Epithelial cell of proximal tubule (primary cell): ENCODE measurements around the gene PITHD1. TPM values are rescaled to one million over a fixed set of nuclear protein-coding genes. Genes with fewer than 3 reads are reported as not detected.
"Not testable (repeated sequence)": the region's sequence is repeated elsewhere in the genome, so short reads cannot be mapped to it uniquely, and the experiment has no call there.

Source experiments
- DNase-seq: peaks from one replicate; pipeline ENCODE4 v3.0.0-alpha.2; 2011; ENCODE audit warnings: low read depth
- H3K4me3 ChIP-seq: 2 replicates; pipeline ENCODE4 v1.5.1; 2011; ENCODE audit warnings: low read depth, mild to moderate bottlenecking, low read length
- total RNA-seq: library from RNA; depleted of rRNA; stranded (reverse); fragments of >200 nt; gene quantifications from 2 replicates; pipeline ENCODE4 v1.2.3, GENCODE V29; 2015
- TF ChIP-seq, protein P1 (sequence below): conservative IDR thresholded peaks from 2 replicates; pipeline ENCODE4 v1.5.1; 2012; ENCODE audit warnings: low read depth, mild to moderate bottlenecking, low read length

The PITHD1 gene
- total RNA-seq, 1 donor from 2014 or later, result 39.0 TPM

DNA sequence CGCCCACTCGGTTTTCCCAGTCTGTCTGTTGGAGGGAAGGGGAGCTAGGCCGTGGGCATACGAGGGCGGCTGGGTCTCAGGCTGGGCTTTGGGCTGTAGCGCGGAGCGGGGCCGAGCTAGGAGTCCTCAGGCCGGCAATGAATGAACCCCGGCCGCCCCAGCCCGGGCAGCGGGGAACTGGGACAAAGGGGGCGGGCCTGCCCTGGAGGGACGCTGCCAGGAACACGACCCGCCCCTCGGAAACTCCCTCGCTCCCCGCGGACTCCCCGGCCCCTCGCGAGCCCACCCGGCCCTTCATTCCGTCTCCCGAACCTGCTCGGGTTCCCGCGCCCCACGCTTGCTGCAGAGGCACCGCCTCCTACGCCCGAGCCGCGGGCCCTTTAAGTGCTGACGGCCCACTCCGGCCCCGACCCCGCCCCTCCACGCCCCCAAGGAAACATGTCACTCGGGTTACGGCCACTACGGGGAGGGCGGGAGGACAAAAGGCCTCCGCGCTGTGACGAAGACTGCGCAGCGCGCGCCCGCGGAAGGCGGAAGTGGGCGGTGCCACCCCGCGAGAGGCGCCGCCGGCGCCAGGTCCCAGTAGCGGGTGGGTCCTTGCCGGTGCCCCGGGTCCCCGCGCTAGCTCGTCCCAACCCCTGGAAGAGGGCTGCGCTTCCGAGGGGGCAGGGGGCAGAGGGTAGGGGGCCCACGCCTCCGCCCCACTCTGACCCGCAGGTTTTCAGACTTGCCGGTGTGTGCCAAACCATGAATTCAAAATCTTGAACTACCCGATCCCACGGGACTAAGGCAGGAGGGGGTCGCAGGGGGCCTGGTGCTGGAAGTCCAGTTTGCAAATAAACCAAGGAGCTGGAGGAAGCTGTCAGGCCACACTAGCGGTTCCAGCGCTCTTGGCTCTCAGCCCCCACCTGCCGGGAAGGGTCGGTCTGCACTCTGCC is 22.5 kb downstream of the PITHD1 start, which contains the start of gene GALE:
TSS of gene GALE (minus strand) at position 355 of the 938 bp plus-strand sequence. CDS start 1,747 bp downstream, outside the sequence.
- DNase-seq, result peak; percentile 35
- TF ChIP-seq, protein P1, sequence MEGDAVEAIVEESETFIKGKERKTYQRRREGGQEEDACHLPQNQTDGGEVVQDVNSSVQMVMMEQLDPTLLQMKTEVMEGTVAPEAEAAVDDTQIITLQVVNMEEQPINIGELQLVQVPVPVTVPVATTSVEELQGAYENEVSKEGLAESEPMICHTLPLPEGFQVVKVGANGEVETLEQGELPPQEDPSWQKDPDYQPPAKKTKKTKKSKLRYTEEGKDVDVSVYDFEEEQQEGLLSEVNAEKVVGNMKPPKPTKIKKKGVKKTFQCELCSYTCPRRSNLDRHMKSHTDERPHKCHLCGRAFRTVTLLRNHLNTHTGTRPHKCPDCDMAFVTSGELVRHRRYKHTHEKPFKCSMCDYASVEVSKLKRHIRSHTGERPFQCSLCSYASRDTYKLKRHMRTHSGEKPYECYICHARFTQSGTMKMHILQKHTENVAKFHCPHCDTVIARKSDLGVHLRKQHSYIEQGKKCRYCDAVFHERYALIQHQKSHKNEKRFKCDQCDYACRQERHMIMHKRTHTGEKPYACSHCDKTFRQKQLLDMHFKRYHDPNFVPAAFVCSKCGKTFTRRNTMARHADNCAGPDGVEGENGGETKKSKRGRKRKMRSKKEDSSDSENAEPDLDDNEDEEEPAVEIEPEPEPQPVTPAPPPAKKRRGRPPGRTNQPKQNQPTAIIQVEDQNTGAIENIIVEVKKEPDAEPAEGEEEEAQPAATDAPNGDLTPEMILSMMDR, result no peak
- peak within 1 kb of the TSS; percentile 91 for H3K4me3 ChIP-seq

GRCh38 chr1:23801338-23801748 is 23.1 kb downstream of the PITHD1 start:
- no peak for DNase-seq
- TF ChIP-seq, protein P1, result no peak
- peak overlapping the region; percentile 91 for H3K4me3 ChIP-seq

DNA sequence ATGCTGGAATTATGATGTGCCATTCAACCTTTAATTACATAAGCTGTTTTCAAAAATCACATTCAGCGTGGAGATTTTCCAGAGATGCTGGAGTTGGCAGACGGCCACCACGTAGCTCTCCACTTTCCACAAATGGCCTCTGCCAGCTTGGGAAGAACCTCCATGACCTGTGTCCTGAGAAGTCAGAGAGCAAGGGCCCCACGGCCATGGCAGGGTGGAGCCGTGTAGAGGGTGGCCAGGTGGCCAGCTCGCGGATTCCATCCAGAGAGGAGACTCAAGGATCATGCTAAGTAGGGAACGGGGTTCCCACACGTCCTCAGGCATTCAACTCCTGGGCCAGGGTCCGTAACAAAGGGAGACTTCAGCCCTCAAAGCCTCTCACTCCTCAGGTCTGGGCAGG is 23.7 kb downstream of the PITHD1 start:
- TF ChIP-seq, protein P1, result no peak
- no peak for DNase-seq
- no peak overlapping the region for H3K4me3 ChIP-seq

- DNase-seq, result not testable (repeated sequence)
These were observed 24.7 kb downstream of the PITHD1 start for GRCh38 chr1:23802809-23803342.

GRCh38 chr1:23803674-23804073 is 25.5 kb downstream of the PITHD1 start:
- no peak for DNase-seq
- TF ChIP-seq, protein P1, result no peak

More at GRCh38 chr1:23802809-23803342, 24.7 kb downstream of the PITHD1 start:
- H3K4me3 ChIP-seq, result not testable (repeated sequence)

GRCh38 chr1:23804183-23804835 is 26.1 kb downstream of the PITHD1 start:
- H3K4me3 ChIP-seq, result no peak overlapping the region

More at GRCh38 chr1:23803674-23804073, 25.5 kb downstream of the PITHD1 start:
- H3K4me3 ChIP-seq, result no peak overlapping the region

DNA sequence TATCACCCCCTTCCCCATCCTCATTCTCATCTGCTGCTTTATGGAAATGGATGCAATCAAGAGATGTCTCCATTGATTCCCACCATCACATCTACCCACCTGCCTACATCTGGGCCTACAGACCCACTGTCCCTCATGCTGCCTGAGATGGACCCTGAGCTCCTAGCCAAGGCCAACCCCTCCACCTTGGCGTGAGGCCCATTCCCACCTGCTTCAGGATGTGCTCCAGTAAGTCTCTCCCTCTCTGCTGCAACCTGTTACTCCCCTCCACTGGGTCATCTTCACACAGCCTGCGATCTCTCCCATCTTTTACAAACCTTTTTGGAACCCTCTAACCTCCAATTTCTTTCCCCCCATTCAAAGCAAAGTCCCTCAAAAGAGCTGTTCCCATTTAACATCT is 26.8 kb downstream of the PITHD1 start:
- no peak for DNase-seq
- no peak overlapping the region for H3K4me3 ChIP-seq
- TF ChIP-seq, protein P1, result no peak

More at GRCh38 chr1:23804183-23804835, 26.1 kb downstream of the PITHD1 start:
- TF ChIP-seq, protein P1, result no peak
- no peak for DNase-seq
